Measurements from ENCODE around the gene DCST2.

Gene DCST2

DNA sequence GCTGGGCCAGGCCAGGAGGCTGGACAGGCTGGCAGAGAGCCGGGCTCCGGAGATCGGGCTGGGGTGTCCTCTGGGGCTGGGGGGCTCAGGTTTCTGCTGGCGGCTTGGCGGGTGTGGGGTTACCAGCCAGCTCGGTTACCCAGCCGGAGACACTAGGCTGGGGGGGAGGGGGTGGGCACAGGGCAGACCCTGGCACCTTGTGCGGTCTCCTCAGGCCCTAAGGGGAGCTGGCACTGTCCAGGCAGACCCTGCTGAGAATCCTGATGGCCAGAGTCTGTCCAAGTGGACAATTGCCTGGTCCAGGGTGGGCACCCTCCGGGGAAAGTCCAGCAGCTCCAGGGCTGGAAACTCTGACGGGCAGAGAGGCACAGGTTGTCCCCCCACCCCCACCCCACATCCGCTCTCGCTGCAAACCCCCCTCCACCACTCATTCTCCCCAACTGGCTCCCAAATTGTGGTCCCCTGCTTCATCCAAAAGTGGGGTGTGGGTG is 24.3 kb downstream of the DCST2 start:
- TF ChIP-seq, protein P1, sequence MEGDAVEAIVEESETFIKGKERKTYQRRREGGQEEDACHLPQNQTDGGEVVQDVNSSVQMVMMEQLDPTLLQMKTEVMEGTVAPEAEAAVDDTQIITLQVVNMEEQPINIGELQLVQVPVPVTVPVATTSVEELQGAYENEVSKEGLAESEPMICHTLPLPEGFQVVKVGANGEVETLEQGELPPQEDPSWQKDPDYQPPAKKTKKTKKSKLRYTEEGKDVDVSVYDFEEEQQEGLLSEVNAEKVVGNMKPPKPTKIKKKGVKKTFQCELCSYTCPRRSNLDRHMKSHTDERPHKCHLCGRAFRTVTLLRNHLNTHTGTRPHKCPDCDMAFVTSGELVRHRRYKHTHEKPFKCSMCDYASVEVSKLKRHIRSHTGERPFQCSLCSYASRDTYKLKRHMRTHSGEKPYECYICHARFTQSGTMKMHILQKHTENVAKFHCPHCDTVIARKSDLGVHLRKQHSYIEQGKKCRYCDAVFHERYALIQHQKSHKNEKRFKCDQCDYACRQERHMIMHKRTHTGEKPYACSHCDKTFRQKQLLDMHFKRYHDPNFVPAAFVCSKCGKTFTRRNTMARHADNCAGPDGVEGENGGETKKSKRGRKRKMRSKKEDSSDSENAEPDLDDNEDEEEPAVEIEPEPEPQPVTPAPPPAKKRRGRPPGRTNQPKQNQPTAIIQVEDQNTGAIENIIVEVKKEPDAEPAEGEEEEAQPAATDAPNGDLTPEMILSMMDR (IDR thresholded peaks at IDR 0.05), result no peak
- no peaks in the 10 kb centered on the region for H3K27me3 ChIP-seq (ENCODE audit: control insufficient read depth, insufficient read depth, low read length)
- peaks cover 20% of the 10 kb centered on the region for H3K4me1 ChIP-seq
- H3K4me3 ChIP-seq (ENCODE audit: low read depth, low read length), result no peak overlapping the region
- no peak overlapping the region for H3K27ac ChIP-seq
- H3K36me3 ChIP-seq (ENCODE audit: control insufficient read depth, insufficient read depth, low read length), result no peaks in the 10 kb centered on the region
- no peak overlapping the region for H3K4me2 ChIP-seq (ENCODE audit: low read length)
- H3K79me2 ChIP-seq, result peaks cover 6% of the 10 kb centered on the region
- H2AFZ ChIP-seq, result no peak overlapping the region
- H3K9me3 ChIP-seq (ENCODE audit: control insufficient read depth, low read length), result no peaks in the 10 kb centered on the region
- no peak overlapping the region for H3K9ac ChIP-seq

- H3K9ac ChIP-seq, result no peak overlapping the region
- TF ChIP-seq, protein P1 (IDR thresholded peaks at IDR 0.05), result no peak
- H3K27ac ChIP-seq, result peak overlapping the region; percentile 32
- no peaks in the 10 kb centered on the region for H3K9me3 ChIP-seq (ENCODE audit: control insufficient read depth, low read length)
- H3K4me2 ChIP-seq (ENCODE audit: low read length), result peak overlapping the region; percentile 19
- H3K27me3 ChIP-seq (ENCODE audit: control insufficient read depth, insufficient read depth, low read length), result no peaks in the 10 kb centered on the region
- H3K79me2 ChIP-seq, result peaks cover 7% of the 10 kb centered on the region
- no peak overlapping the region for H2AFZ ChIP-seq
- no peaks in the 10 kb centered on the region for H3K36me3 ChIP-seq (ENCODE audit: control insufficient read depth, insufficient read depth, low read length)
- peaks cover 16% of the 10 kb centered on the region for H3K4me1 ChIP-seq
- H3K4me3 ChIP-seq (ENCODE audit: low read depth, low read length), result no peak overlapping the region
Observed at GRCh38 chr1:155008015-155008941, 25.3 kb downstream of the DCST2 start.

DNA sequence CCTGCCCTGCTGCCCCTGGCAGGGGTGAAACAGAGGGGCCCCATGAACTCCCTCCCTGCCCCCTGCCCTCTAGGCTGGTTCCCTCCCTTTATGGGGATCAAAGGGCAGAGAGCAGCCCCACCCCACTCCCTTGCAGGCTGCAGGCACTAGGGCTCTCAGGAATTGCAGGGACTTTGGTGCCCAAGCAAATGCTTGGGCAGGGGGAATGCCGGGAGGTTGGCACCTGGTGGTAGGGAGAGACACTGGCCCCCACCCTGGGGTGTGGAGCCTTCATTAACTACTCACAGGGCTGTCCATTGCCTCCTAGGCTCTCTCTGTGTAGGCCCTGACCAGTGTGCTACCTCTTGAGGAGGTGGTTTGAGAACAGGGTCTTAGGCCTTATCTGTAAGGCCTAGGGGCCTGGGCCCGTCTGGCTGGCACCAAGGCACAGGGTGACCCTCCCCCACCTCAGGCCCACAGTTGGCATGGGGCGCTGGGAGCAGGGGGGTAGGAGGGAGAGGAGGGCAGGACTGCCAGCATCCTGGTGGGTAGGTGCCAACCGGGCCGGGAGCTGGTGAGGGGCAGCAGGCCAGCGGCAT is 26.2 kb downstream of the DCST2 start:
- Histone ChIP-seq H3K9ac (no peak overlapping the region), H3K4me3 (ENCODE audit: low read depth, low read length) (no peak overlapping the region), H3K4me1 (peaks cover 12% of the 10 kb centered on the region), H2AFZ (no peak overlapping the region), H3K27me3 (ENCODE audit: control insufficient read depth, insufficient read depth, low read length) (no peaks in the 10 kb centered on the region), H3K4me2 (ENCODE audit: low read length) (no peak overlapping the region), H3K36me3 (ENCODE audit: control insufficient read depth, insufficient read depth, low read length) (no peaks in the 10 kb centered on the region), H3K9me3 (ENCODE audit: control insufficient read depth, low read length) (no peaks in the 10 kb centered on the region), H3K79me2 (peaks cover 7% of the 10 kb centered on the region), H3K27ac (no peak overlapping the region)
- TF ChIP-seq, protein P1 (IDR thresholded peaks at IDR 0.05), result no peak

GRCh38 chr1:155006601-155007101 is 26.9 kb downstream of the DCST2 start:
- Histone ChIP-seq H3K4me2 (ENCODE audit: low read length) (no peak overlapping the region), H3K4me1 (peaks cover 10% of the 10 kb centered on the region), H3K27ac (no peak overlapping the region), H3K36me3 (ENCODE audit: control insufficient read depth, insufficient read depth, low read length) (no peaks in the 10 kb centered on the region), H3K9me3 (ENCODE audit: control insufficient read depth, low read length) (no peaks in the 10 kb centered on the region), H2AFZ (no peak overlapping the region), H3K79me2 (peaks cover 7% of the 10 kb centered on the region), H3K9ac (no peak overlapping the region), H3K27me3 (ENCODE audit: control insufficient read depth, insufficient read depth, low read length) (no peaks in the 10 kb centered on the region), H3K4me3 (ENCODE audit: low read depth, low read length) (no peak overlapping the region)
- TF ChIP-seq, protein P1 (IDR thresholded peaks at IDR 0.05), result no peak

All from parathyroid adenoma (tissue), 2 donors.